D721Med (cell line): ENCODE measurements around the gene NR1H4.

Experiments used
- DNase-seq: peaks from one replicate; pipeline ENCODE4 v3.0.0; 2011; ENCODE audit warnings: low spot score; ENCODE audit not compliant: insufficient read length
- FAIRE-seq: peaks from 2 replicates; lab custom pipeline; 2011; peaks lifted over from hg19 to GRCh38; lab: Jason Lieb, UNC
- TF ChIP-seq, protein P1 (sequence below): IDR thresholded peaks from 2 replicates; pipeline ENCODE4 v1.5.1; 2012; ENCODE audit warnings: mild to moderate bottlenecking, control low read depth; ENCODE audit not compliant: insufficient read depth; ENCODE audit errors: missing control alignments

NR1H4 gene

DNA sequence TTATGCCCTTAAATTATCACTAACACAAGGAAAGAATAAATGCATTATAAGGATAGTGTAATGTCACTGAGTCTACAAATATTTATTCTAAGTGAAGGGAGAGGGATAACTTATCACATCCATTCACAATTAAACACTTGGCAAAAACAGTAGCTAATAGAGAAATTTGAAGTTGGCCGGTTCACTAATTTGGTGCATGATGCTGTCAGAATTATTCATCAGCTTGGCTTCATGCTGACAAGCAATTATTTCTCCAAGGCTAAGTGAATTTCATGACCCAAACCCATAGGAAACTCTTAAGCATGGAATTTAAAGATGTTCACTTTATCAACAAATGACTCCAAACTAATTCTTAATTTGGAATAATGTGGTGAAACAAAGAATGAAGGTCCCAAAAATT is 25.0 kb upstream of the NR1H4 start:
- no peak for DNase-seq
- TF ChIP-seq, protein P1, sequence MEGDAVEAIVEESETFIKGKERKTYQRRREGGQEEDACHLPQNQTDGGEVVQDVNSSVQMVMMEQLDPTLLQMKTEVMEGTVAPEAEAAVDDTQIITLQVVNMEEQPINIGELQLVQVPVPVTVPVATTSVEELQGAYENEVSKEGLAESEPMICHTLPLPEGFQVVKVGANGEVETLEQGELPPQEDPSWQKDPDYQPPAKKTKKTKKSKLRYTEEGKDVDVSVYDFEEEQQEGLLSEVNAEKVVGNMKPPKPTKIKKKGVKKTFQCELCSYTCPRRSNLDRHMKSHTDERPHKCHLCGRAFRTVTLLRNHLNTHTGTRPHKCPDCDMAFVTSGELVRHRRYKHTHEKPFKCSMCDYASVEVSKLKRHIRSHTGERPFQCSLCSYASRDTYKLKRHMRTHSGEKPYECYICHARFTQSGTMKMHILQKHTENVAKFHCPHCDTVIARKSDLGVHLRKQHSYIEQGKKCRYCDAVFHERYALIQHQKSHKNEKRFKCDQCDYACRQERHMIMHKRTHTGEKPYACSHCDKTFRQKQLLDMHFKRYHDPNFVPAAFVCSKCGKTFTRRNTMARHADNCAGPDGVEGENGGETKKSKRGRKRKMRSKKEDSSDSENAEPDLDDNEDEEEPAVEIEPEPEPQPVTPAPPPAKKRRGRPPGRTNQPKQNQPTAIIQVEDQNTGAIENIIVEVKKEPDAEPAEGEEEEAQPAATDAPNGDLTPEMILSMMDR = no peak
- no peak for FAIRE-seq

DNA sequence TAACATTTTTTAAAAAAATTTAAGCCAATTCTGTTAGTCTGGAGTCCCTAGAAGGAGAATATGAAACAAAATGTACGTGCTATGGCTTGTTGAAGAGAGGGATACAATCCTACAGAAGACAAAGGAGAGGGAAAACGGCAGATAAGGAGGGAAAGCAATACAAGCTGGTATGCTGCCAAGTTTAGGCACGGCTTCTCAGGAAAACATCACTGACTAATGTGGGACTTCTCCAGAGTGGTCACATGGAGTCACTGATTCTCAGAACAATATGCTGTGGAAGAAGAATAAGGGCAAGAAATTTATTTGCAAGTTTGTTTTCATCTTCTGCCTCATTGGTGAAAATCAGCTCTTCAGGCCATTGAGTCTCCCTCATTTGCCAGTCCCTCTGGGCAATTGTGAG is 22.9 kb upstream of the NR1H4 start:
- FAIRE-seq (no peak), DNase-seq (no peak)
- TF ChIP-seq, protein P1 = no peak

DNA sequence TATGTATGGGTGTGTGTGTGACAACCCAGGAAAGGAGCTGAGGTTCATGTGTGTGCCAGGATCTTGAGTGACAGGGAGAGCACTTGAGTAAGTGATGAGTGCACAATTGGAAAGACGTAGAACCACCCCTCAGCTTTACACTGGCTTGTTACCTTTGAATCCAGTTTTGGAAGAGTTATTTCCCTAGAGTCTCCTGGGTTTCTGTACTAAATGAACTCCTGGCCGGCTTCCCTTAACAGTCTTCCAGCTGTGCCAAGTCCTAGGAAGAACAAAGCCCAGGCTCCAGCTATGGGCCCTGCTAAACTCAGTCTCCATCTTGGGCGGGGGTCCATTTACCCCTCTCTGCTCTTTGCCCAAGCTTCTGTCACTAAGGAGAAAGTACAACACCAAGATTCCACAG is 19.7 kb upstream of the NR1H4 start:
- no peak for DNase-seq
- no peak for FAIRE-seq
- TF ChIP-seq, protein P1 = no peak

DNA sequence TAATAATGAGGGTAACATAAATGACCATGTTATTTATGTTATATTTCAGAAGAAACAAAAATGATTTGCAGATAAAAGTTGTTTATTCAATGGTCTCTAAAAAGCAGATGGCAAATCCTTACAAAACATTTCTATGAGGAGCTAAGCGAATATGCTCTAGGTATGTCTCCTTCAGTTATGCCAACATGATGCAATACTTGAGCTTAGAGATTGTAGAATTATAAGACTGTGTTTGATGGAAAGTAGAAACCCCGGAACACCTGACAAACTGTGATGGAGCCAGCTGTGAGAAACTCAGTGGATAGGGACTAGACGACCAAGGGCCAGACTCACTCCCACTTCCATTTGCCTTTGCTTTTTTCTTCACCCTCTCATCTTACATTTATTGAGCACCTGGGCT is 17.8 kb upstream of the NR1H4 start:
- no peak for FAIRE-seq
- no peak for DNase-seq
- TF ChIP-seq, protein P1 = no peak

DNA sequence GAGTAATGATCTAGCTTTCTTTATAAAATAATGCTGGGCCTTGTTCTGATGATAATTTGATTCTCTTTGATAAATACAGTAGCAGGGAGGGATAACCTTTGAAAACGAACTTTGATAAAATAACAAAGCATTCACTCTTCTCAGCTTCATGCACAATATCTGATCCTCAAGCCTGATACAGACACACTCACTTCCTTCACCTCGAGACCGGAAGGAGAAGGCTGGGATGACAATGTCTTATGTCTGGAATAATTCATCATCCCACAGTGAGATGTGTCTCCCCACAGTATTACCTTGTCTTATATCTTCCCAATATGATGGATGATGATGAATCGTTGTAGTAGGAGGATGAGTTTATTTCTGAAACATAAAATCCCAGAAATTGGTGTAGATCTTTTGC is 15.5 kb upstream of the NR1H4 start:
- FAIRE-seq = no peak
- no peak for DNase-seq
- TF ChIP-seq, protein P1 = no peak

DNA sequence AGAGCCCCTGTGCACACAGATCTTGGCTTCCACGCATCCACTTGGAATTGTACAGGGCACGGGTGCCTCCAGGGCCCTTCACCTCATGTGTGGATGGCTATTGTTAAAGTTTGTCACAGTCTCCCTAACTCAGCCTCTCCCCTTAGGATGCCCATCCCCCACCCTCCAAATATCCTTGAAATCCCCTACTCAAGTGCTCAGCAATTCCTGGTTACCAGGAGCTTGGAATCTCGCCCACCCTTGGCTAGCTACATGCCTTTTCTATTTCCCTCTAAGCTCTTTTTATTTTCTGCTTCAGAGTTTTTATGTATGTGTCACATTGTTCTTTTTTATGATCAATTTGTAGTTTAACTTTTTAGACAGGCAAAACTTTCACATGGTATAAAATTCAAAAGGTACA is 13.0 kb upstream of the NR1H4 start:
- FAIRE-seq (no peak), DNase-seq (no peak)
- TF ChIP-seq, protein P1 = no peak

DNA sequence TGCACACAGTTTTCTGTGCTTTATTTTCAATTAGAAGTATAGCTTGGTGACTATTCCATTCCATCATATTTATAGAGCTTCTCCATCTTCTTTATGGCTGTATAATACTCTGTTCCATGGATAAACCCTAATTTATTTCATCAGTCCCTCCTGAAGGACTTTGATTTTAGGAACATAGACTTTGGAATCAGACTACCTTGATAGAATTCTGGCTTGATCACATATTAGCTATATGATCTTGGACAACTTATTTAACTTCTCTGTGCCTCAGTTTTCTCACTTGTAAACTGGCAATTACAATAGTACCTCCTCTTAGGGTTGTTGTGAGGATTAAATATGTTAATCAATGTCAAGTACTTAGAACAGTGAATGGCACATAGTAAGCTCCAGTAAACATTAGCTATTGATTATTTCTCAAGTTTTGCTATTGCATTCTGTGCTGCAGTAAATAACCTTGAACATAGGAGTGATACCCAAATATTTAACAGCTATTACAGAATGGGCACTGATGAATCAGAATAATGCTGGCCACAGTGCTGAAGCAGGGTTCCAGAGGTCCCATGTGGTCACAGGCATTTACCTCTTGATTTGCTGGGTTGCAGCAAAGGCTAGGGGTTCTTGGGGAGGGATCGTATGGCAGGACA is 12.2 kb upstream of the NR1H4 start:
- FAIRE-seq (no peak), DNase-seq (no peak)
- TF ChIP-seq, protein P1 = no peak
